GM06990 (cell line): ENCODE results near the gene AEN.

Source experiments
- DNase-seq: peaks from one replicate; pipeline ENCODE4 v3.0.0-alpha.2; 2011; ENCODE audit not compliant: insufficient read length; ENCODE audit errors: extremely low read depth
- H3K27me3 ChIP-seq: replicated peaks from 2 replicates; pipeline ENCODE4 v1.6.0; 2011; ENCODE audit warnings: low read length; ENCODE audit not compliant: control insufficient read depth, insufficient read depth
- H3K36me3 ChIP-seq: 2 replicates; pipeline ENCODE4 v1.5.1; 2011; ENCODE audit warnings: low read length; ENCODE audit not compliant: control insufficient read depth, insufficient read depth
- H3K4me3 ChIP-seq: replicated peaks from 2 replicates; pipeline ENCODE4 v1.5.1; 2011; ENCODE audit warnings: low read depth, mild to moderate bottlenecking, control low read depth, low read length
- CTCF ChIP-seq: IDR thresholded peaks from 2 replicates; pipeline ENCODE4 v1.5.1; 2011; ENCODE audit warnings: low read length, control low read depth, mild to moderate bottlenecking, inconsistent platforms; ENCODE audit not compliant: insufficient read depth, poor library complexity, severe bottlenecking

AEN gene

DNA sequence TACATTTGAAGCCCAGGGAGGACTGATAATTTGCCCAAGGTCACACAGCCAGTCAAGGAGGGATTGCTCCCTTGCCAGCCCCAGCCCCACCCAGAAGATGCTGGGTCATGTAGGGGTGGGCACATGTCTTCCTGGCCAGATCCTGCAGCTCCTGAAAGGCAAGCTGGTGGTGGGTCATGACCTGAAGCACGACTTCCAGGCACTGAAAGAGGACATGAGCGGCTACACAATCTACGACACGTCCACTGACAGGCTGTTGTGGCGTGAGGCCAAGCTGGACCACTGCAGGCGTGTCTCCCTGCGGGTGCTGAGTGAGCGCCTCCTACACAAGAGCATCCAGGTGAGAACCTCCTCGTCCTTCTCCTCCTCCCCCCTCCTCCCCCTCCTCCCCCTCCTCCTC, 30.8 kb downstream of the AEN start:
- Histone ChIP-seq H3K4me3 (no peak overlapping the region), H3K36me3 (peaks cover 22% of the 10 kb centered on the region), H3K27me3 (no peaks in the 10 kb centered on the region)
- no peak for TF ChIP-seq CTCF
- no peak for DNase-seq

GRCh38 chr15:88652456-88653199, 31.5 kb downstream of the AEN start:
- Histone ChIP-seq H3K36me3 (peaks cover 22% of the 10 kb centered on the region), H3K27me3 (no peaks in the 10 kb centered on the region), H3K4me3 (no peak overlapping the region)
- TF ChIP-seq CTCF: no peak
- no peak for DNase-seq

DNA sequence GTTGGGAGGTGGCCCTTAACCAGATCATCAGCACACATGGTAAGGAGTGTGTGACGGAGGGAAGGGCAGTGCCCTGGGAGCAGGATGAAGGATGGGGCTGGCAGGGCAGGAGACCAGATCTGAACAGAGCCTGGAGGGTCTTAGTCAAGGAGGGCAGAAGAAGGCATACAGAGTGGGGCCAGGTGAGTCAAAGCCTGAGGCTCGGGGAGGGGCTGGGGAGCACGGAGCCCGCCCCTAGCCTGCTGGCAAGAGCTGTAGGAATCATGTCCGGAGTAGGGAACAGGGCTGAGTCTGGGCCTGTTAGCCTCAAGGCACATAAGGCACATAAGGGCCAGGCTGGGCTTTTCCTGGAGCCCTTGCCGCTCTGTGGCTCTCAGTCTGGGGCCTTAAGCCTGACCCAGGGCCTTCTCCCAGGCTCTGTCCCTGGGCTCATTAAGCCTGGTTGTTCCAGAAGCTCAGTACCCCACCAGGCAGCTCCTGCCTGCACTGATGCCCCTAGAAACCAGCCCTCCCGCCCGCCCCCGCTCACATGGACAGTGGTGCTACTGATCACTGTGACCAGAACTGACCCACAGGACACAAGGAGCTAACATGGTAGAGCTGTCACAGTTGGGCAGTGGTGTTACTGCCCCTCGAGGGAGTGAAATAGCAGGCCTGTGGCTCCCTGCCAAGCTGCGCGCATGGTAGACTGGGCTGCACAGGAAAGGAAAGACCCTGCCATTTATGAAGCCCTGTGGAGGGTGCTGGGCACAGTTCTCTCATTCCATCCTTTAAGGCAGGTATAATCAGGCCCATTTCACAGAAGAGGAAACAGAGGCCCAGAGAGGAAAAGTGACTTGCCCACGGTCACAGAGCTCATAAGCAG, 32.3 kb downstream of the AEN start:
- H3K4me3 ChIP-seq: no peak overlapping the region
- no peak for DNase-seq
- H3K36me3 ChIP-seq: peaks cover 22% of the 10 kb centered on the region
- no peaks in the 10 kb centered on the region for H3K27me3 ChIP-seq
- TF ChIP-seq CTCF: no peak

GRCh38 chr15:88654430-88655102, 33.4 kb downstream of the AEN start:
- TF ChIP-seq CTCF: no peak
- DNase-seq: no peak
- H3K27me3 ChIP-seq: no peaks in the 10 kb centered on the region
- H3K4me3 ChIP-seq: no peak overlapping the region
- peaks cover 22% of the 10 kb centered on the region for H3K36me3 ChIP-seq

DNA sequence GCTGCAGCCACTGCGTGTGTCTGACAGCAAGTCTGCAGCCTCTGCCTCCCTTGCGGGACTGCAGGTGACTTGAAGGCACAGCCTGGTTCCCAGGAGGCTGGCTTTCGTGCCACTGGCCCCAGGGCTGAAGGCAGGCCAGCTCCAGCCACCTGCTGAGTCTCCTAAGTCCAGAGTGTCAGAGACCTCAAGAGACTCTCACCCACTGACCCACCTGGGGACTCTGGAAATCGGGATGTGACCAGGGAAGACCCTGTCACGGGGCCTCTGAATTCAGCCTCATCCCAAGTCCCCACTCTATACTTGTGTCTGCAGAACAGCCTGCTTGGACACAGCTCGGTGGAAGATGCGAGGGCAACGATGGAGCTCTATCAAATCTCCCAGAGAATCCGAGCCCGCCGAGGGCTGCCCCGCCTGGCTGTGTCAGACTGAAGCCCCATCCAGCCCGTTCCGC, 34.0 kb downstream of the AEN start:
- no peak for DNase-seq
- Histone ChIP-seq H3K4me3 (no peak overlapping the region), H3K27me3 (no peaks in the 10 kb centered on the region), H3K36me3 (peaks cover 18% of the 10 kb centered on the region)
- no peak for TF ChIP-seq CTCF
